Lower lobe of right lung (tissue), 2 donors: ENCODE results near the gene ANO10. TPM values are rescaled to one million over a fixed set of nuclear protein-coding genes. Genes with fewer than 3 reads are reported as not detected.

Source experiments
- ATAC-seq, 2 donors: fragments of 200-7000 bp; cut with Tn5 transposase; one replicate each; pipeline ENCODE4 v1.9.1; 2020 to 2022; ENCODE audit warnings: mild to moderate bottlenecking in 2 of 2, moderate library complexity in 2 of 2
- DNase-seq: peaks from one replicate; pipeline ENCODE4 v3.0.0-alpha.2; 2020
- H3K27ac ChIP-seq: fragments of 200-600 bp; one replicate; pipeline ENCODE4 v1.8.0; 2022
- H3K27me3 ChIP-seq: fragments of 200-600 bp; one replicate; pipeline ENCODE4 v1.8.0; 2022; ENCODE audit warnings: low read depth
- H3K36me3 ChIP-seq: fragments of 200-600 bp; one replicate; pipeline ENCODE4 v1.8.0; 2022; ENCODE audit warnings: mild to moderate bottlenecking
- H3K4me1 ChIP-seq: fragments of 200-600 bp; one replicate; pipeline ENCODE4 v1.8.0; 2022
- H3K4me3 ChIP-seq: fragments of 200-600 bp; one replicate; pipeline ENCODE4 v1.8.0; 2022; ENCODE audit warnings: mild to moderate bottlenecking
- H3K9me3 ChIP-seq: fragments of 200-600 bp; one replicate; pipeline ENCODE4 v1.8.0; 2022
- CTCF ChIP-seq: fragments of 200-600 bp; IDR thresholded peaks from one replicate; pipeline ENCODE4 v1.8.0; 2022; ENCODE audit warnings: antibody characterized with exemption, mild to moderate bottlenecking
- intact Hi-C: fragments of 100-400 bp; cut with DNase I; formaldehyde crosslinking; loops from one replicate; pipeline ENCODE4 v1.11.0; 2022
- total RNA-seq: library from RNA; stranded (reverse); fragmentation: NEBNext Ultra II Directional; extraction: Animal tissue kit (Norgen Biotek cat#: 25700); gene quantifications from one replicate; pipeline ENCODE4 v1.2.1, GENCODE V29; 2021
- donor health status: DM: no; HTN: yes; CAD: no; lungs with severe emphysema.

The ANO10 gene
- total RNA-seq, 1 donor from 2014 or later = 32.3 TPM

- DNase-seq = no peak
- no peaks in the 10 kb centered on the region for H3K27me3 ChIP-seq
- no peak for TF ChIP-seq CTCF
- H3K9me3 ChIP-seq = no peaks in the 10 kb centered on the region
- H3K27ac ChIP-seq = no peak overlapping the region
- ATAC-seq = no peak
- H3K4me3 ChIP-seq = no peak overlapping the region
- intact Hi-C loops = no loop called here
- H3K4me1 ChIP-seq = peaks cover 7% of the 10 kb centered on the region
- H3K36me3 ChIP-seq = no peaks in the 10 kb centered on the region
Measured at GRCh38 chr3:43400167-43400566, 221.6 kb downstream of the ANO10 start.

- no peak for TF ChIP-seq CTCF
- Histone ChIP-seq H3K4me3 (no peak overlapping the region), H3K9me3 (no peaks in the 10 kb centered on the region), H3K27ac (no peak overlapping the region), H3K4me1 (peaks cover 16% of the 10 kb centered on the region), H3K27me3 (no peaks in the 10 kb centered on the region), H3K36me3 (no peaks in the 10 kb centered on the region)
- DNase-seq (no peak), ATAC-seq (no peak)
- intact Hi-C loops = no loop called here
Measured at GRCh38 chr3:43399034-43399433, 222.8 kb downstream of the ANO10 start.

GRCh38 chr3:43394041-43394554 lies 227.7 kb downstream of the ANO10 start:
- Histone ChIP-seq H3K9me3 (no peaks in the 10 kb centered on the region), H3K4me3 (no peak overlapping the region), H3K36me3 (no peaks in the 10 kb centered on the region), H3K27ac (peak overlapping the region; percentile 48), H3K4me1 (peaks cover 31% of the 10 kb centered on the region), H3K27me3 (no peaks in the 10 kb centered on the region)
- intact Hi-C loops = no loop called here
- peak; percentile 41 to 67 for ATAC-seq
- peak; percentile 58 for DNase-seq
- no peak for TF ChIP-seq CTCF

GRCh38 chr3:43391621-43392020 lies 230.2 kb downstream of the ANO10 start:
- peaks cover 47% of the 10 kb centered on the region for H3K4me1 ChIP-seq
- intact Hi-C loops = no loop called here
- no peak for ATAC-seq

GRCh38 chr3:43390255-43390588 lies 231.6 kb downstream of the ANO10 start:
- ATAC-seq = peak; percentile 20 to 24
- no peak for DNase-seq

More at GRCh38 chr3:43391621-43392020, 230.2 kb downstream of the ANO10 start:
- no peaks in the 10 kb centered on the region for H3K36me3 ChIP-seq
- H3K9me3 ChIP-seq = no peaks in the 10 kb centered on the region
- no peaks in the 10 kb centered on the region for H3K27me3 ChIP-seq
- no peak for TF ChIP-seq CTCF
- DNase-seq = no peak
- no peak overlapping the region for H3K4me3 ChIP-seq
- no peak overlapping the region for H3K27ac ChIP-seq

More at GRCh38 chr3:43390255-43390588, 231.6 kb downstream of the ANO10 start:
- intact Hi-C loops = no loop called here
- Histone ChIP-seq H3K9me3 (no peaks in the 10 kb centered on the region), H3K27ac (peak overlapping the region; percentile 85), H3K4me1 (peaks cover 47% of the 10 kb centered on the region), H3K36me3 (no peaks in the 10 kb centered on the region), H3K27me3 (no peaks in the 10 kb centered on the region), H3K4me3 (no peak overlapping the region)
- no peak for TF ChIP-seq CTCF
